GM11168 (cell line): ENCODE measurements around the gene WDR7.

Experiments used
- in situ Hi-C: fragments of 300-500 bp; cut with MboI; formaldehyde crosslinking; loops from one replicate; pipeline ENCODE4 v1.12.0; 2022; ENCODE audit warnings: low sequenced_read_pairs; ENCODE audit not compliant: unreplicated experiment

The WDR7 gene

DNA sequence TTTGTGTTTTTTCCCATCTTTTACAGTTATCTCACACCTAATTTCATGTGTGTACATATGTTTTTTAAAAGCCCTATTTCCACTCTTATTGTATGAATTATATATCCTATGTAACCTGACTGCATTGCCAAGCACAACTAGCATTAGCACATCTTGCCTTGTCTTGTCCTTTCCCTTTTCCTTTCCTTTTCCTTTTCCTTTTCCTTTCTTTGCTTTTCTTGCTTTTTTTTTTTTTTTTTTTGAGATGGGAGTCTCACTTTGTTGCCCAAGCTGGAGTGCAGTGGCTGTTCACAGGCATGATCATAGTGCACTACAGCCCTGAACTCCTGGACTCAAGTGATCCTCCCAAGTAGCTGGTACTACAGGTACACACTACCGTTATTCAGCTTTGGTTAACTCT, 323.0 kb downstream of the WDR7 start:
- in situ Hi-C loops, result no loop called here

DNA sequence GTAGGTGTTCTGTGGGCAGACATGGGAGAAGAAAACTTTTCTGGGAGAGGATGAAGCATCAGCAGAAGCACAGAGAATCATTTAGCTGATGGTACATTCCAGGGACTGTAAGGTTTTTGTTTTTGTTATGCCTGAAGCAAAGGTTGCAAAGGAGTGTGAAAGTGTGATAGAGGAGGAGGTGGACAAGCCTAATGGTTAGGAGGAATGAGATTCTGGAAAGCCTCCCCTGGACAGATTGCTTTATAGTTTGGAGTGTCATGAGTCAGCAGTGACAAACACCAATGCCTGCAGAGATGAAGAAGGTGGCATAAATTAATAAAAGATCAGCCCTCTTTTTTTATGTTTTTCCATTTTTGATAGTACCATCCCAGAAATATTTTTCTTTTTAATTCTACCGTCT, 324.1 kb downstream of the WDR7 start:
- in situ Hi-C loops, result no loop called here

DNA sequence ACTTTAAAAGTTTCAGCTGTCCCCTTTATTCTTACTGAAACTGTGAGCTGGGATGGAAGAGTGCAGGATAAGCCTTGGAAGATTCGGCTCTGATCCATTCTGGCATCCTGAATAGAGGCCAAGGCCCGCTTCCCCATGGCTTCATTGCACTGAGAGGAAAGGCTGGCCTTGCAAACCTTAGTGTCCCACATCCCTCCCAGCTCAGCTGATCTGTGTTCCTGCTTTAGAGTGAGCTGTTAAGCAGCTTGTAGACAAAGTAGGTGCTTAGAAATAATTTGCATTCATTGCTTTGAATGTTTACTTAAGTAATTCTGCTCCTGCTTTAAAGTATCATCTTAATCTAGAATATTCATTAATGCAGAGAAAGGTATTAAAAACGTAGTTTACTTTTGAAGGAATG, 326.1 kb downstream of the WDR7 start:
- in situ Hi-C loops, result no loop called here

DNA sequence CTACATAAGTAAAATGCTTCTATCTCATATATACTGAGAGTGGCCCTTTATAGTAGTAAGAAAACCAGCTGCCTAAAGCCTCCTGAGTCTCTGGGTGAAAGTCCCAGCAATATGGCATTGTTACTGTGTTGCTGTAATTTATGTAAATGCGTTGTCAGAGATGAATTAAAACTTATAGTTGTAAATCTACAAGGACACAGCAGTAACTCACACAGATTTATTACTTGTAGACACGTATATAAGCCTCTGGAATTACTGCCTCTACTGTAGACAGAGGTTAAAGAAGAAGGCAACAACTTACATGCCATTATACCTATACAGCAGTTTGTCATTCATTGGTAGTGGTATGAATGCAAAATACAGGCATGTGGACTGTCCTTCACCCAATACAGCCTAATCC, 326.6 kb downstream of the WDR7 start:
- in situ Hi-C loops, result no loop called here

DNA sequence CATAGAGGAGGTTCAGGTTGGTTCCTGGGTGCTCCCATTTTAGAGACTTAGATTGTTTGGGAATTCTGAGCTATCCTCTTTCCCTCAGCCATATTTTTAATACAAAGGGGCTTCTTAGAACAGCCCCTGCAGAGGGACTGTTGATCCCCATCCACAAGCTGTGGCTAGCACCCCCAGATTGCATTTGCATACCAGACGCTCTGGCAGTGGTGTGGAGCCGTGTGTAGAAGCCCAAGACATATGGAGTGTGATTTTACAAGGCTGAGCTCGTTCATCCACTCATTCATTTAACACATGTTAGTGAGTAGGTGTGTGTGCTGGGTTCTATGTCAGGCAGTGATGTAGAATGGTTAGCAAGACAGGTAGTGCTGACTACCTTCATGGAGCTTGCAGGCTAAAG, 329.0 kb downstream of the WDR7 start:
- in situ Hi-C loops, result no loop called here

DNA sequence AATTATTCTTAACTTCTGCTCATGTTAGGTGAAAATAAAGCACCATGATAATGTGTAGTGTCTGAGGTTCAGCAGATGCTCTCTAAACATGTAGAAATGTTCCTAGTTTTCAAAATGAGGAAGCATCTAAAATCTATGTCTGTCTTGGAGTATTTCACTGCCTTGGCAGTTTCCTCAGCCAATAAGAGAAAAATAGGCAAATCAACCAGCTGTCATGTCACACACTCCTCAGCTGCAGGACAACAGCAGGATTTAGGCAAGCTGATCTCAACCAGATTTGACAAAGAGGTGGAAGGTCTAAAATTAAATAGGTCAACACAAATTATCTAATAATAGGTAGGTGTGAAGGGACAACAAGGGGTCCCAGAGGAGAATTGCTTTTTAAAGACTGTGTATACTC, 331.6 kb downstream of the WDR7 start:
- in situ Hi-C loops, result no loop called here

DNA sequence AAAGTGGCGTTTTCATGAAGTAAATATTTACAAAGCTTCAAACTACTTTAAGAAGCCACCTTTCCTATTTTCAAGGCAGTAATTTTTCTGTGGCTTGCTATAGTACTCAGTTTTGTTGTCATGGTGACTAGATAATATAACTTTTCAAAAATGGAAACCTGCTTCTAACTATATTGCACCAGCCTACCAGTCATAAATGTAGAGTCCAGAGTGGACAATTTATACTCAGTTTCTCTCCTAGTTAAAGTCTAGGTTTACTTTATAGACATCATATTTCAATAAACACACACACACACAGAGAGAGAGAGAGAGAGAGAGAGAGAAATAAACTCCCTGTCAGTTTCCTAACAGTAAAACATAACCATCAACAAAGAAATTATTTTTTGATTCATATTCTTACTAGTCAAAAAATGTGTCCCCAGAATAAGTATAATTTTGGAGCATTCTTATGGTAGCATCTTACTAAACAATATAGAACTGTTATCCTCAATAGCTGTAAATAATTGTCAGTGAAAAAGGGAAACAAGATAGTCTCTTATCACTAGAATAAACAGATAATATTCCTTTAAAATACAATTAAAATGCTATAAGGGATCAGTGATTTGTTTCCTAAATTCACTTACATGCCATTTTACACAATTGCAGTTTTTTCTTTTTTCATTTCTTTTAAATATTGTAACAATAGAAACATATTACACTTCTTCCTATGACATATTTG, 332.3 kb downstream of the WDR7 start:
- in situ Hi-C loops, result no loop called here

DNA sequence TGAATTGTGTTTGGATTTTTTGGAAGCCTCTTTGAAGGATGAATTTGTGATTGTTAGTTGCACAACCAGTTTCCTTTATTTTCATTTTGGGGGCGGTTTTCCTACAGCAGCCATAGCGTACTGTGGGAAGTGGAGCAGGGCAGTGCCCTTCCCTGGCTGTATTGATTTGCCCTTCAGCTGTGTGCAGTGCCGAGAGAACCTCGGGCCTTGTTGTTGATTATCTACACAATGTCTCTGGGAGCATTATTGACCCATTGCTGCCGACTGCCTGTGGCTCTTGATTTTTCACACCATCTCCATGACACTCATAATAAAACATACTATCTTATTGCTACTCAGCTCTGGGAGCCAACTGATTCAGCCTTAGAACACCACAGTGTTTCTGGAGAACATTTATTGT, 333.6 kb downstream of the WDR7 start:
- in situ Hi-C loops, result no loop called here

DNA sequence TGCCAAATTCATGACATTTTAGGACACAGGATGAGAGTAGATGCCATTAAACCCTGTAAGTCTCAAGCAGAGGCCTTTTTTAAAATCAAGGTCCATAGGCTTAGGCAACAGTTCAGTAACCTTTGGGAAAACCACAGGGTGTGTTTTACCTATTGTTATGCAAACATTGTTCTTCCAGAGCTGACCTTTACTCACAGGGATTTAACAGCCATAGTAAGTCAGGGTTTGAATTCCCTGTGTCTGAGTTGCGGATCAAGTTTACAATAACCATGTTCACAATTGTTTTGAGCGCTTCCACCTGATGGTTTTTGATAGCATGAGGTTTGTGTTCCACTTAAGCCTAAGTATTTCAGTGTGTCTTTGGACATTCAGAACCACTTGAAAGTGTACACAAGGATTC, 335.7 kb downstream of the WDR7 start:
- in situ Hi-C loops, result no loop called here

DNA sequence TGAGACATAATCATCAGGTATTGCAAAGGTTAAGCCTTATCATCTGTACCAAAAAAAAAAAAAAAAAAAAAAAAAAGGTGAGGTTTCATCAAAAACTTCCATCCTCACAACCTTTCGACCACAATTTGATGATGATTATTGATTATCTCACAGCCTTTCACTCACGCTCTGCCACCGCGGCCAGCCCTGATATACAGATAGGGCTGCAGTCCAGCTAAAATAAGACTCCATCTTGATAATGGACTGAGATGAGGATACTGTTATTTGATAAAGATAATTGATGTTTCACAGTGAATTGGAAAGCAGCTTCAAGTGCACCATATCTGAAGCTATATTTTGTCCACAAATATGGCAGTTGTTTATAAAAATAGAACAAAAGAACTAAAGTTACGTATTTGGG, 336.1 kb downstream of the WDR7 start:
- in situ Hi-C loops, result no loop called here

DNA sequence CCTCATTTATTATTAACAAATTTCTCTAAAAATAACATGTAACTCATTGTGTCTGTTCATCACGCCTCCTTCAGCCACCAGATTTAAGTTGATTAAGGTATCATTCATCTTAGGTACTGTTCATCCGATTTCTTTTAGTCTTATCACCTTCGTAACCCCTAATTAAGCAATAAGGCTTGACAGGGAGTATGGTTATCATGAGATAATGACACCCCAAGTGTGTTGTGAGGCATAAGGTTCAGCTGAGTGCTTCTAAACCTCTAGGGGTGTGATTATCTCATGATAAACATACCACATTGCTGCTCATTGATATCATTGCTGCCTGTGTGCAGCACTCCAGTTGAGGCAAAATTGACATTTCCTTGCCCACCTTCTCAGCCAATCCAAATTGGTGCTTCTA, 336.9 kb downstream of the WDR7 start:
- in situ Hi-C loops, result no loop called here

DNA sequence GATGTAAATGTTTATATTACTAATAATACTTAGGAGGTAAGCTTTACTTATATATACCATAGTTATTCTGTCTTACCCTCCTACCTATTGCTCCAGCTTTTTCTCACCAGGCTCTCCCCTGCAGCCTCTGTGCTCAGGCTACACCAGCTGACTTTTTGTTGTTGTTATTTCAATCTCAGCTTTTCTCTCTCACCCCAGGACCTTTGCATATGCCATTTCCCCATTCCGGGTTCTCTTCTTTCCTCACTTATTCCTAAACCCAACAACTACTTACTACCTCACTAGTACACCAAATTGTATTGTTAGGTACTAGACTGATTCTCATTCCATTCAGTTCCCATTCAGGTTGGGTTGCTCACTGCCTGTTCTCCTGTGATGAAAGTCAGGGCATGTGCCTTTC, 339.5 kb downstream of the WDR7 start:
- in situ Hi-C loops, result no loop called here

DNA sequence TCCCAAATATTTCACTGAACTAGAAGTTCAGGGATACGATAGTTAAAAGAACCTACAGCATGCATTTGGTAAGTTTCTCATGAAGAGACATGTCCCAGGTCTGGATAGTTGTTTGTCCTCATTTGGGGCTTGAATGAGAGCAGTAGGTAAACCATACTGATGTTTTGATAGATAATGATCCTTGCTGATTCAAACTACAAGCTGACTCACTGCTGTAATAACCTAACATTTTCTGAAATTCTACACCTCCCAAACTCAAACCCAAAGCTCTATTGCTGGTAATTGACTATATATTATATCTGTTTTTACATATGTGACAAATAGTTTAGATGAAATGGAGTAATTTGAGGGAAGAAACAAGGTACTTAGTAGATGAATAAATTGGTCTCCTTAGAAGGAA, 341.6 kb downstream of the WDR7 start:
- in situ Hi-C loops, result no loop called here

DNA sequence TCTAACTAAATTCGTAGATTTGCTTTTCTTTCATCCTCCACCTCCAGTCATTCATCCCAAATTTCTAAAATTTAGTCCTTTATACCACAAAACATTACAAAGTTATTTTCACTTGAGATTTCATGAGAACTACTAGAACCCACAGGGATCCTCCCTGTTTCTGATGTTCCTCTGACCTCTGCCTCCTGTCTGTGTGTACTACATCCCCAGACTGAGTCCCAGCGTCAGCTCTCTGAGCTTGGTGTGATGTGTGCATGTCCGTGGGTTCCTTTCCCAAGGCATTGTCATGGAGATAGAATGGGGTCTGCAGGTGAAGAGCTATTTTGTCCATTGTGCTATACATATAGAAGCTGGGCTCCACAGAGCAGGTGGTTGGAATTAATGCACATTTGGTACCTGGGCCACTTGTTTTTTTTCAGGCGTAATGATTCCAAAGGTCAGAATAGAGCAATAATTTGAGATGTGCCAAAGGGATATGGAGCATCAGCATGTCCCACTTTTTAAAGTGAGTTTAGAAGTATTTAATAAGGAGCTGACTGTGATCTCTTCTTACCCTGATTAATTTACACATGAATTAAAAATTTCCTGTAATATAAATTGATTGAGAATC, 344.5 kb downstream of the WDR7 start:
- in situ Hi-C loops, result no loop called here

DNA sequence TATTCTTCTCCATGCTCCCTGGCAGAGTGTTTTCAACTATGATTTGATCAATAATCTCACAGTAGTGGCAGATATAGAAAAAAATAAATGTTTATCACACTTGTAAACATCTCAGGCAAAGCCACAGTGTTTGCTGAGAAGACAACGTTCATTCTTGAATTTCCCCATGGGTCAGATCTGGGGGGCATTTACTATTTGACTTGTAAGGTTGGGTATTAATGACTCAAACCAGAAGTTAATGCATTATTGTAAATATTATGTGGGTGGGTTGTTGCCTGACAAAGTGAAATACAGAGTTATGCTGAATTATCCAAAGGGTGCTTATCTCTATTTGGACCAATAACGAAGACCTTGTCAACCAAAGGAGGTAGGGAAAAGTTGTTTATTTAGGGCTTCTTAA, 346.0 kb downstream of the WDR7 start:
- in situ Hi-C loops, result no loop called here

DNA sequence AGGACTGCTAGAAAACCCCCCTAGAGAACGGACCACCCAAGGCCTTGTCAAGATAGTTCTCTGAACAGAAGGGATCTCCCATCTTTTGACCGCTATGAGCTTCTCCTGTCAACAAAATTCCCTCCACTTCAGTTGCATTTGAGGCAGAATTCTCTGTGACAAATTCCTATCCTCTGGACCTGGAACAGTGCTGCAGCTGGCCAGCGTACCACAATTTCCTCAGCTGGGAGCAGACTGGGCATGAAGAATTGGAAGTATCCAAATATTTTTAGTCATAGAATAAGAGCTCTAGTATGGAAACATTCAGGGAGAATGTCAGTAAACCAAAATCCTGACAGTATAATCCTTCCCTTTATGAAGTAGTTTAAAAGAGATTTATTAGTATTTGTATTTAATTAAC, 348.7 kb downstream of the WDR7 start:
- in situ Hi-C loops, result no loop called here

DNA sequence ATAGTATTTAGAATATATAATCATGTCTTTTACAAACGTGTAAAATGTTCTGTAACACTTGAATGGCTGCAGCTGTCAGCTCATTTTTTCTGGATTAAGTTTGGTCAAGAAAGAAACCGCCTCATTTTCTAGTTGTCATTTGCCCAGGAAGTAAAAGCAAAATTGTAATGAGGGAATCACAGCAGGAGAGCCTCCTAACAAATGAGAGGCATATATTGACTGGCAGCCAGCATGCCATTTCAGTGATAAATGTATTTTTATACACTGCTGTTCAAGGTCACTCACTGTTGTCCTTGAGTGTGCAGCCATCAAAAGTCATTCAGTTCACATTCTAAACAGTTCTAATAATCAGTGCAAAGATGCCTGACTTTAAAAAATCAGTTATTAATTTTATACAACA, 351.5 kb downstream of the WDR7 start:
- in situ Hi-C loops, result no loop called here

DNA sequence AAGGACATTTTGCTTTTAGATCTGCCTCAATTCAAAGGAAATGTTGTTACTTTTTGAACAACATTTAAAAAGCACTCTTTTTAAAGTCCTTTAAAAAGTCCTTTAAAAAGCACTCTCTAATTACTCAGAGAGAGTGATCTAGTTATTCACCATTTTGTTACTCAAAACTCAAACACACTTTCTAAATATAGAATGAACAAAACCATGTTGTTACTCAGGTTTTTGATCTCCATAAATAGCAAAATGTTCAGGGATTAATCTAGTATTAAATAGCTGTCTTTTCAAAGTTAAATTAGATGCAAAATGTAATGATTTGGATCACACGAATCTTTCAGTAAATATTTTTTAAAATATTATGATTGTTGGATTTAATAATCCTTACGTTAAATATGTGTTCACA, 352.2 kb downstream of the WDR7 start:
- in situ Hi-C loops, result no loop called here

DNA sequence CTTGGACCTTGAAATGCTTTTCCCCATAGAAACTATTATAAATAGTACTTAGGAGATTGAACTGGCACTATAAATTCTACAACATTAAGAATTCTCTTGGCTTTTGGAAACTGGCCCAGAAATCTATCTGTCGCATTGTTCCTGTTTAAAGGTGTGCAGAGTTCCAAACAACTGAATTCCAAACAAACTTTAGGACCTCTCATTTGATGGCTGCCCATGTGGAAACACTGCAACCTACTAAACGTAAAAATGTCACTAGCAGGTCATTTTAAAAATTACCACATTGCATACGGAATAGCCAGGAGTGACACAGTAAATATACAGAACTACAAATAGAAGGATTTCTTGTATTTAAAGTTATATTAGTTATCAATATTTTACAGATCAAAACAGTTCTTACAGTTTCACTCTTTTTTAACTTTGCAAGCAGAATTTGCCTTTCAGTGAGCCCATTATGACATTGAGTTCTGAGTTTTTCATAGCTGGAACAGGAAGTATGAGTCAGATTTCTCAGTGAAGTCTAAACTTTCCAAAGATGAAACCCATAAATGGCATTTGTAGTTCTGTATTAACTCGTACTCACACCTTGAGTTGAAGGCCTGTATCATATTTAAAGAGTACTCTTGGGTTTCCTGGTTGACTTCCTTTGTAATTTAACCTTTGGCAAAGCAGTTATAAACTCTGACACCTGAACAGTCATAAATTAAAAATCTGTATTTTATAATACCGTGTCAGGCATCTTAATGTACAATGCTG, 353.4 kb downstream of the WDR7 start:
- in situ Hi-C loops, result no loop called here

DNA sequence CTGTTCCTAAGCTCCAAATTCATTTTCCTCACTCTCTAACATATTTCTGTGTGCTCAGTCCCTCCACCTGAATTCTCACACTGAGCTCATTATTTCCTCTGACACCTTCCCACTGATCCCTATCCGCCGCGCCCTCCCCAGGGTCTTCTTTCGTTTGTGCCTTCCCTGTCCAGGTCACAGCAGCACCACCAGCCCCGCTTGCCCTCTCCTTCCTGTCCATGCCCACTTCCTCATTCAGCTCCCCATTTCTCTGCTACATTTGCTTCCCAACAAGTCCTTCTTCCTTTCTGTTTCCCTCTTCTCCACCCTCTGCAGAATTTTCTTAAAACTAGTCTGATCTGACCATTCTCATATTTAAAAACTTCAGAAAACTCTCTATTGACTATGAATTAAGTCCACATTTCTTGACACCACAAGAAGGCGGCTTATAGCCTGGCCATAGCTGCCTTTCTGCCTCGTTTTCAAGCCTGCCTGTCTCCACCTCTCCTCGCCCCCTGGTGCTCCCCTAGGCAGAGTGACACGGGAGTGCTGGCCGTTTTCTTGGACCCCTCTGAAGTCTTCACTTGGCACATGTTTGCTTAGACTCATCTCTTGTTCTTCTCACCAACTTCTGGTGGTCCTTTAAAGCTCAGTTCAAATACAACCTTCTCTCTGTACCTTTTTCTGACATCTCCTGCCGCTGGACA, 357.0 kb downstream of the WDR7 start:
- in situ Hi-C loops, result no loop called here

DNA sequence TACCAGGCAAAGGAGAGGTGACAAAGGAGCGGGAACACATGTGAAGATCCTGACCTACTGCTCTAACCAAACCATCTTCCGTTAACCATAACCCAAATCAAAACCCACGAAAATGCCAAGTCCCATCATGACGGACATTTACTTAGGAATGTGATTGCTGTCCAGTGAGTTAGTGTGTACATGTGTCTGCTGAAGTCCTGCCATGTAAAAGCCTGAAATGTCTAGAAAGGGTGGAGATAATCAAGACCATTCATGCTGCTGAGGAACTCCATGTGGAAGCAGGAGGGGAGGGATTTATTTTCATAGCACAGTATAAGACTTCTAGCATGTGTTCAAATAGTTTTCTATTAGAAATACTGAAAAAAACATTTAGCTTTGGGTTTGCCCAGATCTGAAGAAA, 358.7 kb downstream of the WDR7 start:
- in situ Hi-C loops, result no loop called here
